PC-9 (cell line): ENCODE measurements around the gene PPM1H.

Experiments
- CTCF ChIP-seq: fragments of 200-600 bp; sonication (generic); conservative IDR thresholded peaks from 2 replicates; pipeline ENCODE4 v1.6.1; 2017; ENCODE audit warnings: mixed run types, antibody characterized with exemption, mild to moderate bottlenecking, moderate library complexity
- EZH2 ChIP-seq: fragments of 200-600 bp; sonication (generic); IDR thresholded peaks from 2 replicates; pipeline ENCODE4 v1.8.0; 2017; ENCODE audit warnings: antibody characterized with exemption, low read depth

DNA sequence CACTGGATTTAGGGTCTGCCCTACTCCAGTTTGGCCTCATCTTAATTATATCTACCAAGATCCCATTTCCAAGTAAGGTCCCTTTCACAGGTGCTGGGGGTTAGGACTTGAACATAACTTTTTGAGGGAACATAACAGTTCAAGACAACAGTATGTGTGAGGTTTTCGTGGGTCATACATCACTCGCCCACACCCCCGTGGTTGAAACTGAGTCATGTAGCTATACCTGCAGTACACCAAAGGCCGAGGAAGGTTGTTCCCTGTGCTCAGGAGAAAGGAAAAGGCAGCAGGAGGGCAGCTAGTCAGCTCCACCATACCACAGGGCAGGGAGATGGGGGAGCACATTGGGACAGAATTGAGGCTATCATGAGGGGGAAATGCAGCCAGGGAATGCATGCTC lies 167.0 kb downstream of the PPM1H start:
- TF ChIP-seq CTCF (no peak), EZH2 (no peak)
